ENCODE measurements around the gene RHOG.

The RHOG gene

GRCh38 chr11:3826721-3827120 is 14.0 kb downstream of the RHOG start:
- Histone ChIP-seq H3K27ac (ENCODE audit: low read depth in 2 of 2, low read length in 2 of 2) (no peak overlapping the region), H3K4me1 (ENCODE audit: control insufficient read depth in 2 of 2, insufficient read depth in 2 of 2, low read length in 2 of 2) (peaks cover 1 to 2% of the 10 kb centered on the region in 2 donors), H3K4me3 (ENCODE audit: low read length in 2 of 2) (no peak overlapping the region), H3K36me3 (ENCODE audit: control insufficient read depth in 2 of 2, insufficient read depth in 2 of 2, low read length in 2 of 2) (peaks cover 21 to 36% of the 10 kb centered on the region in 2 donors), H3K27me3 (ENCODE audit: control insufficient read depth in 2 of 2, insufficient read depth in 2 of 2, low read length in 2 of 2) (no peaks in the 10 kb centered on the region), H3K9me3 (ENCODE audit: control insufficient read depth in 2 of 2, low read length in 2 of 2) (no peaks in the 10 kb centered on the region), H3K9ac (ENCODE audit: low read depth in 1 of 2, low read length in 2 of 2) (no peak overlapping the region)

- peaks cover 15 to 36% of the 10 kb centered on the region in 2 donors for H3K36me3 ChIP-seq (ENCODE audit: control insufficient read depth in 2 of 2, insufficient read depth in 2 of 2, low read length in 2 of 2)
- no peaks in the 10 kb centered on the region for H3K27me3 ChIP-seq (ENCODE audit: control insufficient read depth in 2 of 2, insufficient read depth in 2 of 2, low read length in 2 of 2)
- peaks cover 0 to 2% of the 10 kb centered on the region in 2 donors for H3K4me1 ChIP-seq (ENCODE audit: control insufficient read depth in 2 of 2, insufficient read depth in 2 of 2, low read length in 2 of 2)
- no peak overlapping the region for H3K4me3 ChIP-seq (ENCODE audit: low read length in 2 of 2)
- H3K27ac ChIP-seq (ENCODE audit: low read depth in 2 of 2, low read length in 2 of 2): no peak overlapping the region
- H3K9me3 ChIP-seq (ENCODE audit: control insufficient read depth in 2 of 2, low read length in 2 of 2): no peaks in the 10 kb centered on the region
- no peak overlapping the region for H3K9ac ChIP-seq (ENCODE audit: low read depth in 1 of 2, low read length in 2 of 2)
Measured at GRCh38 chr11:3825473-3826154, 15.1 kb downstream of the RHOG start.

DNA sequence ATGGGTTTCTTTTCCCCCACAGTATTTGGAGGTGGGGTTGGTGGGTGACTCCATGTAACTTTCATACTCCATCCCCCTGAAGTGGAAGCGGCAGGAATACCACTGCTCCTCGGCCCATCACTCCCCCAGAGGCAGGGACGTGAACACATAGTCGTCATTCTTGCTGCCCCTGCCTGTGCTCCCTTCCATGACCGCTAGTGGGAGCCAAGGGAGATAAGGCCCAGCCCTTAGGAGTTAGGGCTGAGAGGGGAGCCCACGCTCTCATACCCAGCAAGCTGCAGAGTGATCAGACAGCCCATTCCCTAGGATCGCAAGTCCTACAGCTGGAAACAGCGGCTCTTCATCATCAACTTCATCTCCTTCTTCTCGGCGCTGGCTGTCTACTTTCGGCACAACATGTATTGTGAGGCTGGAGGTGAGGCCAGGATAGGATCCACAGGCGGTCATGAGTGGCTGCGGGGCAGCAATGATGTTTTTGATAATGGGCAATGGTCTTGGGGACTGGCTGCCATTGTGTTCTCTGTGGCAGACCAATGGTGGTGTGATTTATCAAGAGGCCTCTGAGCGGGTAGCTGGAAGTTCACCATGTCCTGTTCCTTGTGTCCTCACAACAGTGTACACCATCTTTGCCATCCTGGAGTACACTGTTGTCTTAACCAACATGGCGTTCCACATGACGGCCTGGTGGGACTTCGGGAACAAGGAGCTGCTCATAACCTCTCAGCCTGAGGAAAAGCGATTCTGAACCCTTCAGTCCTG is 15.9 kb downstream of the RHOG start:
- no peaks in the 10 kb centered on the region for H3K27me3 ChIP-seq (ENCODE audit: control insufficient read depth in 2 of 2, insufficient read depth in 2 of 2, low read length in 2 of 2)
- no peak overlapping the region for H3K27ac ChIP-seq (ENCODE audit: low read depth in 2 of 2, low read length in 2 of 2)
- H3K4me3 ChIP-seq (ENCODE audit: low read length in 2 of 2): no peak overlapping the region
- H3K4me1 ChIP-seq (ENCODE audit: control insufficient read depth in 2 of 2, insufficient read depth in 2 of 2, low read length in 2 of 2): no peaks in the 10 kb centered on the region
- no peaks in the 10 kb centered on the region for H3K9me3 ChIP-seq (ENCODE audit: control insufficient read depth in 2 of 2, low read length in 2 of 2)
- H3K36me3 ChIP-seq (ENCODE audit: control insufficient read depth in 2 of 2, insufficient read depth in 2 of 2, low read length in 2 of 2): peaks cover 13 to 35% of the 10 kb centered on the region in 2 donors
- H3K9ac ChIP-seq (ENCODE audit: low read depth in 1 of 2, low read length in 2 of 2): no peak overlapping the region

DNA sequence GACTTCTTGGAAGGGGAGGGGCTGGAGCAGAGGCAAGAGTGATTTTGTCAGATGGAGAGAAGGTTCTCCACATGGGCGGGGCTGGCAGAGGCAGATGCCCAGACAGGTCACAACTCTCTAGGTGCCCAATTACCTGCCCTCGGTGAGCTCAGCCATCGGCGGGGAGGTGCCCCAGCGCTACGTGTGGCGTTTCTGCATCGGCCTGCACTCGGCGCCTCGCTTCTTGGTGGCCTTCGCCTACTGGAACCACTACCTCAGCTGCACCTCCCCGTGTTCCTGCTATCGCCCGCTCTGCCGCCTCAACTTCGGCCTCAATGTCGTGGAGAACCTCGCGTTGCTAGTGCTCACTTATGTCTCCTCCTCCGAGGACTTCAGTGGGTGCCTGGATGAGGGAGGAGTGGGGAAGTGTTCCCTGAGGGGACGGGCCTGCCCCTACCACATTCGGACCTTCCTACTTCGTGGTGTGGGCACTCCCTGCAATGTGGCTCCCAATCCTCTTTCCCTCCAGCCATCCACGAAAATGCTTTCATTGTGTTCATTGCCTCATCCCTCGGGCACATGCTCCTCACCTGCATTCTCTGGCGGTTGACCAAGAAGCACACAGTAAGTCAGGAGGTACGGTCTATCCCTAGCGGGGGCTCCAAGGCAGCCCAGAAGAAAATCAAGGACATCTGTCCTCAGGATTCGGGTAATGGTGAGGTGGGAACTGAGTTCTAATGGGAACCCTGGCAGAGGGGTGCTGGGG is 16.8 kb downstream of the RHOG start:
- no peak overlapping the region for H3K4me3 ChIP-seq (ENCODE audit: low read length in 2 of 2)
- H3K36me3 ChIP-seq (ENCODE audit: control insufficient read depth in 2 of 2, insufficient read depth in 2 of 2, low read length in 2 of 2): peaks cover 13 to 30% of the 10 kb centered on the region in 2 donors
- H3K9ac ChIP-seq (ENCODE audit: low read depth in 1 of 2, low read length in 2 of 2): no peak overlapping the region
- no peak overlapping the region for H3K27ac ChIP-seq (ENCODE audit: low read depth in 2 of 2, low read length in 2 of 2)
- no peaks in the 10 kb centered on the region for H3K9me3 ChIP-seq (ENCODE audit: control insufficient read depth in 2 of 2, low read length in 2 of 2)
- H3K27me3 ChIP-seq (ENCODE audit: control insufficient read depth in 2 of 2, insufficient read depth in 2 of 2, low read length in 2 of 2): no peaks in the 10 kb centered on the region
- no peaks in the 10 kb centered on the region for H3K4me1 ChIP-seq (ENCODE audit: control insufficient read depth in 2 of 2, insufficient read depth in 2 of 2, low read length in 2 of 2)

DNA sequence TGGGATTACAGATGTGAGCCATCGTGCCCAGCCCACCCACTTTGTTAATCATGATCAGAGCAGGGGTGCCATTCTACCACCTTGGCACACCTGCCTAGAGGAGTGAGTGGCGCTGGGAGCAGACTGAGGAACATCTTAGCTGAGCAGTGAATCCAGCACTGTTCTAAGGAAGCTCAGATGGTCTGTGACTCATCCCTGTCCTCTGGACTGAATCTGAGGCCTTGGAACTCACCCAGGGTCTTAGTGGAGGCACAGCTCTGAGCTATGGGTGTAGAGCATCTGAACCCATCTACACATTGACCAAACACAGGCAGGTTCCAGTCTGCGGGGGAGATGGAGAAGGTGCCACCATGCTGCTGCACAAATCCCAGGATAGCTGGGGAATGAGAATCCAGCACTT is 17.5 kb downstream of the RHOG start:
- Histone ChIP-seq H3K9me3 (ENCODE audit: control insufficient read depth in 2 of 2, low read length in 2 of 2) (no peaks in the 10 kb centered on the region), H3K27me3 (ENCODE audit: control insufficient read depth in 2 of 2, insufficient read depth in 2 of 2, low read length in 2 of 2) (no peaks in the 10 kb centered on the region), H3K9ac (ENCODE audit: low read depth in 1 of 2, low read length in 2 of 2) (no peak overlapping the region), H3K4me3 (ENCODE audit: low read length in 2 of 2) (no peak overlapping the region), H3K36me3 (ENCODE audit: control insufficient read depth in 2 of 2, insufficient read depth in 2 of 2, low read length in 2 of 2) (peaks cover 13 to 30% of the 10 kb centered on the region in 2 donors), H3K27ac (ENCODE audit: low read depth in 2 of 2, low read length in 2 of 2) (no peak overlapping the region), H3K4me1 (ENCODE audit: control insufficient read depth in 2 of 2, insufficient read depth in 2 of 2, low read length in 2 of 2) (no peaks in the 10 kb centered on the region)

DNA sequence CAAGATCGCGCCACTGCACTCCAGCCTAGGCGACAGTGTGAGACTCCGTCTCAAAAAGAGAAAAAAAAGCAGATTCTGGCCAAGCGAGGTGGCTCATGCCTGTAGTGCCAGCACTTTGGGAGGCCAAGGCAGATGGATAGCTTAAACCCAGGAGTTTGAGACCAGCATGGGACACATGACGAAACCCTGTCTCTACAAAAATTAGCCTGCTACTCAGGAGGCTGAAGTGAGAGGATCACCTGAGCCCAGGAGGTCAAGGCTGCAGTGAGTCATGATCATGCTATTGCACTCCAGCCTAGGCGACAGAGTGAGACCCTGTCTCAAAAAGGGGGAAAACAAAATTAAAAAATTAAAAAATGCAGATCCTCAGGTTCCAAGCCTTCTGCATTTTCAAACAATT is 18.4 kb downstream of the RHOG start:
- H3K36me3 ChIP-seq (ENCODE audit: control insufficient read depth in 2 of 2, insufficient read depth in 2 of 2, low read length in 2 of 2): peaks cover 5 to 21% of the 10 kb centered on the region in 2 donors
- no peak overlapping the region for H3K27ac ChIP-seq (ENCODE audit: low read depth in 2 of 2, low read length in 2 of 2)
- H3K4me1 ChIP-seq (ENCODE audit: control insufficient read depth in 2 of 2, insufficient read depth in 2 of 2, low read length in 2 of 2): no peaks in the 10 kb centered on the region
- H3K9ac ChIP-seq (ENCODE audit: low read depth in 1 of 2, low read length in 2 of 2): no peak overlapping the region
- H3K9me3 ChIP-seq (ENCODE audit: control insufficient read depth in 2 of 2, low read length in 2 of 2): no peaks in the 10 kb centered on the region
- no peaks in the 10 kb centered on the region for H3K27me3 ChIP-seq (ENCODE audit: control insufficient read depth in 2 of 2, insufficient read depth in 2 of 2, low read length in 2 of 2)
- no peak overlapping the region for H3K4me3 ChIP-seq (ENCODE audit: low read length in 2 of 2)

DNA sequence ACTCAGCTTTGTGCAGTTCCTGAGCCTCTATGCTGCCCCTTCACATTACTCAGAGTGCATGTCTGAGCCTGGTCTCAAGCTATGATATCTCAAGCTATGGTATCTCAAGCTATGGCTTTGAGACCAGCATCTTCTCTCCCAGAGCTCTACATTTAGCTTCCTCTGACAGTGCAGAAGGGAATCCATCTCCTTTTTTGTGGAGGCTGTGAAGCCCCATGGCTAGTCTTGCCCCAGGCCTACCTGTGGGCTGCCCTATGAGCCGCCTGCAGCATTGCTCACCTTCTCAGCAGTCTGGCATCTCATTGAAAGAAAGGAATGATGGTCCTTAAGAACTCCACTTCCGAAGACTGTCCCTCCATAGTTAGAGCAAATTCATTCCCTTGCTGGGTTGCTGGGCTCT is 19.8 kb downstream of the RHOG start:
- Histone ChIP-seq H3K36me3 (ENCODE audit: control insufficient read depth in 2 of 2, insufficient read depth in 2 of 2, low read length in 2 of 2) (peaks cover 0 to 8% of the 10 kb centered on the region in 2 donors), H3K27ac (ENCODE audit: low read depth in 2 of 2, low read length in 2 of 2) (no peak overlapping the region), H3K27me3 (ENCODE audit: control insufficient read depth in 2 of 2, insufficient read depth in 2 of 2, low read length in 2 of 2) (no peaks in the 10 kb centered on the region), H3K4me1 (ENCODE audit: control insufficient read depth in 2 of 2, insufficient read depth in 2 of 2, low read length in 2 of 2) (no peaks in the 10 kb centered on the region), H3K4me3 (ENCODE audit: low read length in 2 of 2) (no peak overlapping the region), H3K9ac (ENCODE audit: low read depth in 1 of 2, low read length in 2 of 2) (no peak overlapping the region), H3K9me3 (ENCODE audit: control insufficient read depth in 2 of 2, low read length in 2 of 2) (no peaks in the 10 kb centered on the region)

DNA sequence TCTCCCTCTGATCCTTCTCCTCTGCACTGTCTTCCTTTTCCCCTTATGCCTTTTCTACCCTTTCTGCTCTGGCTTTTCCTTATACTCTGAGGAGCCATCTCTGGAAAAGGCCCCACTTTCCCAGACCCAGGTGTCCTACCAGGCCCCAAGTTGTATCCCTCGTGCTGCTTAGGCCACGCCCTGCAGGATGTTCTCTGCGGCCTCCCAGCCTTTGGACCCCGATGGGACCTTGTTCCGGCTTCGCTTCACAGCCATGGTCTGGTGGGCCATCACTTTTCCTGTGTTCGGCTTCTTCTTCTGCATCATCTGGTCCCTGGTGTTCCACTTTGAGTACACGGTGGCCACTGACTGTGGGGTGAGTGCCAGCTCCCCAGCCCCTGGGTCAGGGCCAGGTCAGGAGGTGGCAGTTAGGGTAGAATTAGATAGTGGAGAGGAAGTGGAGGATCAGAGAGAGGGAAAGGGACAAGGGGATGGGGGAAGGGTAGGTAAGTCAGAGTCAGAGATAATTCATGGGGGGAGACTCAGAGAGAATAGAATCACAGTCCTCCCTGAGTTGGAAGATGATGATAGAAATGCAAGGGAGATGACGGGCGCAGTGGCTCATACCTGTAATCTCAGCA is 23.5 kb downstream of the RHOG start:
- Histone ChIP-seq H3K27ac (ENCODE audit: low read depth in 2 of 2, low read length in 2 of 2) (no peak overlapping the region), H3K9ac (ENCODE audit: low read depth in 1 of 2, low read length in 2 of 2) (no peak overlapping the region), H3K9me3 (ENCODE audit: control insufficient read depth in 2 of 2, low read length in 2 of 2) (no peaks in the 10 kb centered on the region), H3K4me3 (ENCODE audit: low read length in 2 of 2) (no peak overlapping the region), H3K4me1 (ENCODE audit: control insufficient read depth in 2 of 2, insufficient read depth in 2 of 2, low read length in 2 of 2) (no peaks in the 10 kb centered on the region), H3K27me3 (ENCODE audit: control insufficient read depth in 2 of 2, insufficient read depth in 2 of 2, low read length in 2 of 2) (no peaks in the 10 kb centered on the region), H3K36me3 (ENCODE audit: control insufficient read depth in 2 of 2, insufficient read depth in 2 of 2, low read length in 2 of 2) (no peaks in the 10 kb centered on the region)

GRCh38 chr11:3816673-3817072 is 24.1 kb downstream of the RHOG start:
- Histone ChIP-seq H3K9me3 (ENCODE audit: control insufficient read depth in 2 of 2, low read length in 2 of 2) (no peaks in the 10 kb centered on the region), H3K27ac (ENCODE audit: low read depth in 2 of 2, low read length in 2 of 2) (no peak overlapping the region), H3K4me1 (ENCODE audit: control insufficient read depth in 2 of 2, insufficient read depth in 2 of 2, low read length in 2 of 2) (no peaks in the 10 kb centered on the region), H3K27me3 (ENCODE audit: control insufficient read depth in 2 of 2, insufficient read depth in 2 of 2, low read length in 2 of 2) (no peaks in the 10 kb centered on the region), H3K9ac (ENCODE audit: low read depth in 1 of 2, low read length in 2 of 2) (no peak overlapping the region), H3K4me3 (ENCODE audit: low read length in 2 of 2) (no peak overlapping the region), H3K36me3 (ENCODE audit: control insufficient read depth in 2 of 2, insufficient read depth in 2 of 2, low read length in 2 of 2) (no peaks in the 10 kb centered on the region)

DNA sequence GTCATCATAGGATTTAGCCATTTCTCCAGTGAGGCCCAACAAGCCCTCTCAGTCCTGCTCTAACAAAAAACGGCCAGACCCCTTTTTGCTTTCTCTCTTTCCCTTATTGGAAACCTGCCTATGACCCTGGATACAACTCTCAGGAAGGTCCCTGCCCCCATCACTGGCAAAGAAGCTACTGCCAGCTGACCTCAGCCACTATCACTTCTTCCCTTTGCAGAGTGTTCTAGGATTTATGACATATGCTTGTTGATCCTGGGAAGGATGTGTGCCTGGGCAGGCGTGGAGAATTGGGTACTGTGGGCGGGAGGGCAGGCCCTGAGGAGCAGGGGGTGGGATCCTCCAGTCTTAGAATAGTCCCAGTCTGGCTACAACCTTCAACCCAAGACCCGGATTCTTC is 24.9 kb downstream of the RHOG start:
- Histone ChIP-seq H3K4me3 (ENCODE audit: low read length in 2 of 2) (no peak overlapping the region), H3K9ac (ENCODE audit: low read depth in 1 of 2, low read length in 2 of 2) (no peak overlapping the region), H3K9me3 (ENCODE audit: control insufficient read depth in 2 of 2, low read length in 2 of 2) (no peaks in the 10 kb centered on the region)

More for the DNA sequence above, 24.9 kb downstream of the RHOG start:
- Histone ChIP-seq H3K4me1 (ENCODE audit: control insufficient read depth in 2 of 2, insufficient read depth in 2 of 2, low read length in 2 of 2) (no peaks in the 10 kb centered on the region), H3K27me3 (ENCODE audit: control insufficient read depth in 2 of 2, insufficient read depth in 2 of 2, low read length in 2 of 2) (no peaks in the 10 kb centered on the region), H3K27ac (ENCODE audit: low read depth in 2 of 2, low read length in 2 of 2) (no peak overlapping the region), H3K36me3 (ENCODE audit: control insufficient read depth in 2 of 2, insufficient read depth in 2 of 2, low read length in 2 of 2) (peaks cover 0 to 3% of the 10 kb centered on the region in 2 donors)

Data from mucosa of rectum (tissue), 2 donors.